ENCODE data around the gene SMARCA1.

The SMARCA1 gene

DNA sequence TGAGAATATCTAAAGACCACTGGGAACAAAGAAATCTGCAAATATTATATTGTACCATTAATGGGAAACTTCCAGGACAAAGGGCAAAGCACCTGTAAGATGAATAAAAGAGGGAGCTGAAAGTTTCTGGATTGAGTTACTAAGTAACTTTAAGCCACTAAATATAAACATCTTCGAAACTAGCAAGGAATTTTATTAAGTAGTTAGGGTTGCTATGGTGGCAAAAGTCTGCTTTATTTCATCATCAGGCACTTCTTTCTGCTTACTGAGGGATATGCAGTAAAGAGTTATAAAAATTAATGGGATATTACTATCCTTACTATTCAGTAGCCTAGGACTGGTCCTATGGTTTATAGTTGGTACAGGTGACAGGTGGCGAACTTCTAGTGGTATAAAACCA is 33.0 kb downstream of the SMARCA1 start:
- in situ Hi-C loops (cut with HindIII; ENCODE audit: low pct_ligation_motif_present, low pct_unique_long_range_greater_than_20kb, low sequenced_read_pairs) = no loop called here
- DNase-seq = no peak

DNA sequence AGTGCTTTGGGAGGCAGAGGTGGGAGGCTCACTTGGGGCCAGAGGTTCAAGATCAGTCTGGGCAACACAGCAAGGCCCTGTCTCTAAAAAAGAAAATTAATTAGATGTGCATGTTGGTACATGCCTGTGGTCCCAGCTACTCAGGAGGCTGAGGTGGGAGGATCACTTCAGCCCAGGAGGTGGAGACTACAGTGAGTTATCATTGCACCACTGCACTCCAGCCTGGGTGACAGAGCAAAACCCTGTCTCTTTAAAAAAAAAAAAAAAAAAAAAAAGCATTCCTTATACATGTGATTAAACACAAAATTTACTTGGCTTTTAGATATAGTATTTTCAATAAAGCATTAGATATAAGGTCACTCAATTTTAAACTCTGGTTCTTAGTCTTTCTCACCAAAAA is 34.9 kb downstream of the SMARCA1 start:
- in situ Hi-C loops (cut with HindIII; ENCODE audit: low pct_ligation_motif_present, low pct_unique_long_range_greater_than_20kb, low sequenced_read_pairs) = no loop called here
- DNase-seq = peak; percentile 0

DNA sequence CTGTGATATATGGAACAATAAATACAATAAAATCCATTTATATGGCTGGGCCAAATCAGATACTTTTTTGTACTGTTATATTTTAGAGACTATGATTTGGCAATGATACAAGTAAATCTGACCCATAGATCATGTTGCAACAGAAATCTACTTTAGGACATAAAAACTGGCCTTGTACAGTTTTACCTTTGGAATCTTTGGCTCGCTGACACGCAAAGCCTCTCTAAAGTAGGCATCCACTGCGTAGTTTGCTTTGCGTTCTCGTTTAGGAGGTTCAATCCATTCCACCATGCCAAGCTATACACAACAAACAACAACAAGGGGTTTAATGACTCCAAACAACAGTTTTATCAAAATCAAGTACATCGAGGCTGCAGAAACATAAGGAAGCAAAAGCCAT is 42.4 kb downstream of the SMARCA1 start:
- DNase-seq = no peak
- in situ Hi-C loops (cut with HindIII; ENCODE audit: low pct_ligation_motif_present, low pct_unique_long_range_greater_than_20kb, low sequenced_read_pairs) = no loop called here

DNA sequence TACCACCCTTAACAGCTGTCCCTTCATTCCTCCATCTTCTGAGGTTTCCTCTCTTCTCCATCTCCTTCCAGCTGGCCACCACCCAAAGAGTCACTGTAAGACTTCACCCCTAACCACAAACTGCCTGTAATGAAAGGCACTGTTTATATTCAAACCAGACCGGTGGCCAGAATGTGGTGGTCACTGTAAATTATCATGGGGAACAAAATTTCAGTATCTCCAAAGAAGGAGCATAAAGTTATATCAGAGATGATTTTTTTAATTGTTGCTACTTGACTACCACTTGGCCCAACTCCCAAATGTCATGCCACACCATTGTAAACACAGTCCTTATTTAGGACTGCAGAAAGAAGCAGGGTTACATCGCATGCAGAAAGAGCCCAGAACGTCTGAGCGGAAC is 44.8 kb downstream of the SMARCA1 start:
- no peak for DNase-seq
- in situ Hi-C loops (cut with HindIII; ENCODE audit: low pct_ligation_motif_present, low pct_unique_long_range_greater_than_20kb, low sequenced_read_pairs) = no loop called here

DNA sequence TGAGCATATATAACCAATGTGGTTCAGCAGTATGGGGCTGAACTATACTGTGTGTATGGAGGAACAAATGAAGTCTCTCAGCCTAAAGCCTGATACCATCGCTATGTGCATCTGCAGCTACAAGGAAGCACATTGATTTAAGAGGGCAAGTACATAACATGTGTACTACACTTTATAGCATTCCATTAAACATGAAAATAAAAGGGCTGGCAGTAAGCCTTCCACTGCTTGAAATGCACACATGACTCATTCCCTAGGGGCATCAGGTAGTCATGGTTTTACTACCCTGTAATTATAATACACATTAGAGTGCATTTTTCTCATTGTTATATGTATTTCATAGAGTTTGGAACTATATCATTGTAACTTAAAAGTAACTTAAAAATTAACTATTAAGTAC is 51.2 kb downstream of the SMARCA1 start:
- DNase-seq = no peak
- in situ Hi-C loops (cut with HindIII; ENCODE audit: low pct_ligation_motif_present, low pct_unique_long_range_greater_than_20kb, low sequenced_read_pairs) = no loop called here

DNA sequence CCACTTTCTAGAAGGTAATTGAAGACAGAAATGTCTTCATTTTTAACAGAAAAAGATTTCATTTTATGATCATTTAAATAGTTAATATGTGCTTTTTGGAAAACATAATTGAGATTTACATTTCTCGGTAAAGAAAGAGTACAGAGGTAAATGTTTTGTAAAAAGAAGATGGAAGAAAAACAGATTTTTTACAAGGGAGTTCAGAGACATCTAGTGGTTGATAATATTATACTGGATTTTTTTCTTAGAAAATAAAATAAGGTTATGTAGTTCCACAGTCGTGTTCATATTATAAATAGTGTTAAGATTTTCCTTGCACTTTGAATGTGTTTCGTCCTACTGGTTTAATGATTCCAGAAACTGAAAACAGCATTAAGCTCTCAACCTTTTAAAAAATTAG is 60.6 kb downstream of the SMARCA1 start:
- in situ Hi-C loops (cut with HindIII; ENCODE audit: low pct_ligation_motif_present, low pct_unique_long_range_greater_than_20kb, low sequenced_read_pairs) = no loop called here
- no peak for DNase-seq

DNA sequence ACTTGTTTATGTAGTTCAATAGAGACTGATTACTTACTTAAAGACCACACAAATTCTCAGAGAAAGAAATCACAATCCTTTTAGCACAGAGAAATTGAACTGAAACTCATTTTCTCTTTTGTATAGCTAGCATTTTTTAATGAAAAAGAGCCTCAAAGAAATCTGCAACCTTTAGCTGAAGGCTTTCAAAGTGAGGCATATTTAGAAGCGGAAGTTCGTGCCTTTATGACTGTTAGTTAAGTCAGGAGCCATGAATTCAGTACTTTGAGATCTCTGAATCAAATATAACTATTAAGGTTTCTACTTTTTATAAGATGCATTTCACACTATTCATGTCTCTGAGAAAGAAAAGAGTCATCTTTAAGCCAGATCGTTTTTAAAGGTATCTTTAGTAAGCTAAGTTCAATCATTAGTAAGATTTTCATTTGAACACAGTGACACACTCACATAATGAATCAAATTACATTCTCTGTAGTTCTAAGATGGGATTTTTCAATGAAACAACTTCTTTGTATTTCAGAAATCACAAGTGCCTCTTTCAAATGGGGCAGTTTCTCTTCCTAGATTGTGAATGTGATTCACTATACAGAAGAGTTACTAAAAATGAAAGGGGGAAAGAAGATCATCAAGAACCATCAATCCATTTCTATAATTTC is 61.4 kb downstream of the SMARCA1 start:
- DNase-seq = no peak
- in situ Hi-C loops (cut with HindIII; ENCODE audit: low pct_ligation_motif_present, low pct_unique_long_range_greater_than_20kb, low sequenced_read_pairs) = no loop called here

DNA sequence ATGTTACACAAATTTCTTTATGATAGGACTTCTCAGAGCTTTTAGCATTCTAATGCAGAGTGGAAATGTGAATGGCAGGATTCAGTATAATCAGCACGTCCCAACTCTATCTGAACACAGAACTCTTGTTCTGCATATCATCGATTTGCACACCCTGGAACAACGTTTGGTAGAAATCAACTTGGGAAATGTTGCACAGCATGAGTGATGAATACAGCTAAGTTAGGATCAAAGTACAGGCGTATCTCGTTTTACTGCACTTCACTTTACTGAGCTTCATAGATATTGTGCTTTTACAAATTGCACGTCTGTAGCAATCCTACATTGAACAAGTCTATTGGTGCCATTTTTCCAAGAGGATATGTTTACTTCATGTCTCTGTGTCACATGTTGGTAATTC is 70.8 kb downstream of the SMARCA1 start:
- no peak for DNase-seq
- in situ Hi-C loops (cut with HindIII; ENCODE audit: low pct_ligation_motif_present, low pct_unique_long_range_greater_than_20kb, low sequenced_read_pairs) = no loop called here

DNA sequence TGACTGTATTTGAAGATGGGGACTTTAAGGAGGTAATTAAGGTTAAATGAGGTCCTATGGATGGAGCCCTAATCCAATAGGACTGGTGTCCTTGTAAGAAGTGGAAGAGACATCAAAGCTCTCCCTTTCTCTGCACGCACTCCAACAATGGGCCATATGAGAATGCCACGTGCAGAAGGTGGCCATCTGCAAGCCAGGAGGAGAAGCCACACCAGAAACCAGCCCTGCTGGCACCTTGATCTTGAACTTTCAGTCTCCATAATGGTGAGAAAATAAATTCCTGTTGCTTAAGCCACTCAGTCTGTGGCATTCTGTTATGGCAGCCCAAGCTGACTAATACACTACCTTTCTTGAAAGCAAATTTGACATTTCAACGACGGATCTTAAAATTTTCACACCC is 73.2 kb downstream of the SMARCA1 start:
- DNase-seq = no peak
- in situ Hi-C loops (cut with HindIII; ENCODE audit: low pct_ligation_motif_present, low pct_unique_long_range_greater_than_20kb, low sequenced_read_pairs) = no loop called here

DNA sequence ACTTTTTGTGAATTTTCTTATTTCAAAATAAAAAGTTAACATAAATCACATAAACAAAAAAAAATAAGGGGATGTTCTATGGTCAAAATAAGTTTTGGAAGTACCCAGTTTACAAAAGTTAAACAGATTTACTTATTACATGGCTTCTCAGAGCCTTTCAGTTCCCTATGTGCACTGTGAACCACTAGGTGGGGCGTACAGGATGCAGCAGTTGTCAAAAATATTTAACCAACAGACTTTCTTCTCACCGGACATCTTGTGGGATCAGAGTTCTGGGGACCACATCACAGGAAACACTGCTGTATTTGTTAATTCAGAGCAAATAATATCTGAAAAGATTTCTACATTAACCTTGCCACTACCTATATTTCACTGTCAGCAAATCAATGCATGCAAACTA is 74.1 kb downstream of the SMARCA1 start:
- in situ Hi-C loops (cut with HindIII; ENCODE audit: low pct_ligation_motif_present, low pct_unique_long_range_greater_than_20kb, low sequenced_read_pairs) = no loop called here
- no peak for DNase-seq

DNA sequence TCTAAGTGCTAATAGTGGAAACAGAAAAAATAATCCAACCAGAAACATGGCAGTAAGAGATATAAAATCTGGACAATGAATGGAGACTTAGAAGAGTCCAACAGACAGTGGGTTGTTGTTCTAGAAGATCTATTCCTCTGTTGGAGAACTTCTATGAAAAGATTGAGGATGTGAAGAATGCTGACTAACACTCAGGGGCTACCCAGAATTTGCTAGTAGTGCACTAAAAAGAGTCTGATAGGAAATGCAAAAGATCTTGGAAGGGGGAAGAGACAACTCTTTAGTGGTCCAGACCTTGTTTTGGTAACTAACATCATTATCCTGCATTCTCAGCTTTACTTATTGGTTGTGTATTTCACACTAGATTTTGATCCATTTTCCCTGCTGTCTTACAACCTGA is 77.9 kb downstream of the SMARCA1 start:
- in situ Hi-C loops (cut with HindIII; ENCODE audit: low pct_ligation_motif_present, low pct_unique_long_range_greater_than_20kb, low sequenced_read_pairs) = no loop called here
- DNase-seq = no peak

DNA sequence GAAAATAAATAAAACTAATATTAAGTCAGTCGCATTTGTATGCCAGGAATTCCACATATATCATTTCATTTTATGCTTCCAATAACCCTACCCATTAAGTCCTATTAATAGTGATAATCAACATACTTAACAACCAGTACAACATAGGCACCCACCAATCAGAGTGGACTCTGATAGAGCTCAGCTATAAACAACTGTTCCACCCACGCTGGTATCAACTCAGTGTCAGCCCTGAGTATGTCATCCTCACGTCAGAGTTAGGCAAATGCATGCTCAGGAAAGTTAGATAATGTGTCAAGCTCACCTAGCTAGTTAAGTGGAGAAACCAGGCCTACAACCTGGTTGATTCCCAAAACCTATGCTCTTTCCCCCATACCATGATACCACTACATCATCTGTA is 89.3 kb downstream of the SMARCA1 start:
- no peak for DNase-seq
- in situ Hi-C loops (cut with HindIII; ENCODE audit: low pct_ligation_motif_present, low pct_unique_long_range_greater_than_20kb, low sequenced_read_pairs) = no loop called here

DNA sequence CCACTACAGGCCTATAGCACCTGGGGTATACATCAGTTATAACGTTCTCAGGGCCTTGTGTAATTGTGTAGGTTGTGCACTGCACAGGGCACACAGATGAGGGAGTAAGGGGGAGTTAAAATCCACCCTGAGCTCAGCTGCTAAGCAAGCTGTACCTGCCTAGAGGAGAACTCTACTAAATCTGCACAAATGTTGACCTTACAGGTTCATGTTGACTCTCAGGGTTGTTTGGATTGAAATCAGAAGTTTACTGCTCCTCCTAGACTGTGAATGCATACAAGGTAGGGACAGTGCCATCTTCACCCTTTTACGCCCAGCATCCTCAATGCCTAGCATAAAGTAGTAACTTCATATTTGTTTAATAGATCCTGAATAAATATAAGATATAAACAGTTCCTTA is 89.8 kb downstream of the SMARCA1 start:
- in situ Hi-C loops (cut with HindIII; ENCODE audit: low pct_ligation_motif_present, low pct_unique_long_range_greater_than_20kb, low sequenced_read_pairs) = no loop called here
- DNase-seq = no peak

DNA sequence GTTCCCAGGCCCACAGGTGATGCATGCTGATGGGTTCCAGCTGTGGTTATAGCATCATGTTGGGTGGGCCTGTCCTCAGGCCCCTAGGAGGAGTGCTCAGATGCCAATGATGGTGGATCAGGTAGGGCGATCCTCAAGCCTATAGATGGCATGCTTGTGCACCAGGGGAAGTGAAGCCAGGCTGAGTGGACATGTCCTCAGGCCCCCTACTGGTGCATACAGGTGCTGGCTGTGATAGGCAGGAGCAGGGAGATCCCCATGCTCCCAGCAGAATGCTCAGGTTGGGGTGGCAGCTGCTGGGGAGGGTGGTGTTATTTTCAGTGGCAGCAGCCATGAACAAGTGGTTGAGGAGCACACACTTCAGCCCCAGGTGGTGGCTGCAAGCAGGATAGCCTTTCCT is 96.0 kb downstream of the SMARCA1 start:
- in situ Hi-C loops (cut with HindIII; ENCODE audit: low pct_ligation_motif_present, low pct_unique_long_range_greater_than_20kb, low sequenced_read_pairs) = no loop called here
- no peak for DNase-seq

DNA sequence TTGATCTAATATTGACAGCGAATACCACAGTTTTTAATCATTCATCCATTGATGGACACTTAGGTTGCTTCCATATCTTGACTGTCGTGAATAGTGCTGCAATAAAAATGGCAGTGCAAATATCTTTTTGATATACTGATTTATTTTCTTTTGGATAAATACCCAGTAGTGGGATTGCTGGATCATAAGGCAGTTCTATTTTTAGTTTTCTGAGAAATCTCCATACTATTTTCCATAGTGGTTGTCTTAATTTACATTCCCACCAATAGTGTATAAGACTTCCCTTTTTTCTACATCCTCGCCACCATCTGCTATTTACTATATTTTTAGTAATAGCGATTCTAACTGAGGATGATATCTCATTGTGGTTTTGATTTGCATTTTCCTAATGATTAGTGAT is 100.1 kb downstream of the SMARCA1 start:
- in situ Hi-C loops (cut with HindIII; ENCODE audit: low pct_ligation_motif_present, low pct_unique_long_range_greater_than_20kb, low sequenced_read_pairs) = no loop called here
- DNase-seq = no peak

DNA sequence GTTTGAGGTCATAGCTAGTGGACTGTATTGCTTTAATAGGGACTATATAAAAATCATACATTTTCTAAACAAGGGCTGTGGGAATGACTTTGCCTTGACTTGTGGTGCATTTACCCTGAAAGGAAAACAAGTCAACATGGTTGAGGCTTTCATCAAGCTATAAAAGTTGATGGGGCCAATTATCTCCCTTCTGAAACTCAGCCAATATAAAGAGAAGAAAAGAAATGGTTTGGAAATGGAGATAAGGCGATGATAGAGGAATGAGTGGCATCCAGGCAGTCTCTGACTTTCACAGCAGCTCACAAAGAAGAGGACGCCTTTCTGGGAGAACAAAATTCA is 118.7 kb downstream of the SMARCA1 start:
- no peak for DNase-seq
- in situ Hi-C loops (cut with HindIII; ENCODE audit: low pct_ligation_motif_present, low pct_unique_long_range_greater_than_20kb, low sequenced_read_pairs) = no loop called here

DNA sequence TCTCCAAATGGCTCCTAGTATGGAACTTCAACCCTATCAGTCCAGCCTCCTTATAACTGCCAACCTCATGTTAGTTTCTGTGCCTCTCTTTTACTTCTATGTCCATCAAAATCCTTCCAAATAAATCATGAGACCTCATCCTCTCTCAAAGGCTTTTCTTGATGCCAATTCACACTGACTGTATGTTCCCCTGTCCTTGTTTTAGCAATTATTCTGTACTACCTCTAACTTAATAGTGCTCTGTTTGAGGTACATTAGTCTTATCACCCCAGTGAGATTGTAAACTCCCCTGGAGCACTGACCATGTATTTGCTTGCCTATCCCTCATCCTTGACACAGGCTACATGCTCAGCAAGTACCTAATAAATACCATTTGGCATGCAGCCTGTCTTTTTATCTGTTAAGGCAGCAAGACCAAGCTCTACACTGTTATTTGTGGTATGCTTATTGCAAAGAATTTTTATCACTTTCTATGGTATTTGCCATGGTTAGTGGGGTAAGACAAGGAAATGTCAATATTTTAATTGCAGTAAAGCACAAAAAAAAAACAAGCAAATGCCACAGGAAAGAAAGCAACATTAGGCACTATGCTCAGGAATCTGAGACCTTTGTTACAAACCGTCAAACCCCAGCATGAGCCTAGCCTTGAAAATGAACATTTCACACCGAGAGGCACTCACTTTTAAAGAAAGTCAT is 119.2 kb downstream of the SMARCA1 start:
- no peak for DNase-seq
- in situ Hi-C loops (cut with HindIII; ENCODE audit: low pct_ligation_motif_present, low pct_unique_long_range_greater_than_20kb, low sequenced_read_pairs) = no loop called here
